Stimulated activated CD4-positive, alpha-beta T cell treated with anti-CD3 and anti-CD28 coated beads, TNF-alpha, amount 100 ng/mL, for 24 hours (primary cell): Measurements from ENCODE around the gene CCNY.
"Not testable (repeated sequence)": the region's sequence is repeated elsewhere in the genome, so short reads cannot be mapped to it uniquely, and the experiment has no call there.

Source experiments
- DNase-seq, 3 experiments: peaks; one replicate each; pipeline ENCODE4 v3.0.0-alpha.2; 2020; ENCODE audit warnings: low read depth in 3 of 3

Gene CCNY

DNA sequence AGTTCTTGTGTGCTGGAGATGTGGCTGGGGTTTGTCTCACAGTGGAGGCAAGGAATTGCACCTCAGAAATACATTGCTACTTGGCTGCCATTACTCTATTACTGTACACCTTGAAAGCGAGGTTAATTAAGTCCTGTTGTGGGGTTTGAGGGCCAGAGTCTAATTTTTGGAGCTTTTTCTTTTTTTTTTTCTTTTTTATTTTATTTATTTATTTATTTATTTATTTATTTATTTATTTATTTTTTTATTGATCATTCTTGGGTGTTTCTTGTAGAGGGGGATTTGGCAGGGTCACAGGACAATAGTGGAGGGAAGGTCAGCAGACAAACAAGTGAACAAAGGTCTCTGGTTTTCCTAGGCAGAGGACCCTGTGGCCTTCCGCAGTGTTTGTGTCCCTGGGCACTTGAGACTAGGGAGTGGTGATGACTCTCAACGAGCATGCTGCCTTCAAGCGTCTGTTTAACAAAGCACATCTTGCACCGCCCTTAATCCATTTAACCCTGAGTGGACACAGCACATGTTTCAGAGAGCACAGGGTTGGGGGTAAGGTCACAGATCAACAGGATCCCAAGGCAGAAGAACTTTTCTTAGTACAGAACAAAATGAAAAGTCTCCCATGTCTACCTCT is 69.8 kb downstream of the CCNY start:
- not testable (repeated sequence) for DNase-seq

DNA sequence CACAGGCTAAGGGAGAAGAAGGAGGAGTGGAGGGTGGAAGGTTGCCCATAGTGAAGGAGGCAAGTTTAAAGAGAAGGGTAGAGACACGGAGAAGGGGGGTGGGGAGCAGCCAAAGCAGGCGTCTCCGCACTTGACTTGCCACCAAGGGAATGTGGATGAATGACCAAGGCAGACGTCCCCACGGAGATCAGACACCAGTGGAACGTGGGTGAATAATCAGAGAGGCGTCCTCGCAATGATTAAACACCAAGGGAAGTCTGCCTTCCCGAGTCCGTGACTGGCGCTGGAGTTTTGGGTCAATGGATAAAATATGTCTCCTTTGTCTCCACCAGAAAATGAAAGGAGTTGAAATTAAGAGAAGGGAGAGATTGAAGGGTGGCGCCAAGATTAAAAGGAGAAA is 71.4 kb downstream of the CCNY start:
- not testable (repeated sequence) for DNase-seq

DNA sequence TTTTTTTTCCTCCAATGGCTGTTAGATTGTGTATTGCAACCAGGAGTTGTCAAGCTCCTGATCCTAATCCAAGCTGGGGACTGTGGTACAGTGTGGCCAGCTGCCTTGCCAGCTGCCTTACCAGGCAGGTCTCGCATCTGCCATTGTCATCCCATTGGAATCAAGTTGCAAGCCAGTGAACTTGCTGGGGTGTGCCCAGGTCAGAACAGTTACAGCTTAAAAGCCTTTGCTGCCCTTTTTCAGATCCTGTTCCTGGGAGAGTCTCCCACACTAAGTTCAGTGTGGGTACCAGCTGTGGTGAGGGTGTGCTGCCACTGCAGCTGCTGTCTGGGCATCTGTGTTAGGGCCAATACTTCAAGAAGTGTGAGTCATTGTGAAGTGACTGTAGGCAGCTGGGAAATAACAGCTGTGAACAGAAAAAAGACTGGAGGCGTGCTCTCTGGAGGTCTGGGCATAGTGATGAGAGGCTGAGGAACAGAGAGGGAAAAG is 72.8 kb downstream of the CCNY start:
- DNase-seq = no peak

DNA sequence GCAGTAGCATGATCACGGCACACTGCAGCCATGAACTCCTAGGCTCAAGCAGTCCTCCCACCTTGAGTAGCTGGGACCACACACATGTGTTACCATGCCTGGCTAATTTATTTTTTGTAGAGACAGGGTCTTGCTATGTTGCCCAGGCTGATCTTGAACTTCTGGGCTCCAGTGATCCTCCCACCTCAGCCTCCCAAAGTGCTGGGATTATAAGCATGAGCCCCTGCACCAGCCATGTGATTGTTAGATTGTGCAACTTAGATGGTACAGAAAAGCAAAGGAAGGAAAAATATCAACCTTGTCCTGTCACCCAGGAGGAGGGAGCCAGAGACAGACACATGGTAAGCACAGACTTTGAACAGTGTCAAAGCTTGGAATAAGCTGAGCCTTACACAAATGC is 73.5 kb downstream of the CCNY start:
- DNase-seq = no peak

DNA sequence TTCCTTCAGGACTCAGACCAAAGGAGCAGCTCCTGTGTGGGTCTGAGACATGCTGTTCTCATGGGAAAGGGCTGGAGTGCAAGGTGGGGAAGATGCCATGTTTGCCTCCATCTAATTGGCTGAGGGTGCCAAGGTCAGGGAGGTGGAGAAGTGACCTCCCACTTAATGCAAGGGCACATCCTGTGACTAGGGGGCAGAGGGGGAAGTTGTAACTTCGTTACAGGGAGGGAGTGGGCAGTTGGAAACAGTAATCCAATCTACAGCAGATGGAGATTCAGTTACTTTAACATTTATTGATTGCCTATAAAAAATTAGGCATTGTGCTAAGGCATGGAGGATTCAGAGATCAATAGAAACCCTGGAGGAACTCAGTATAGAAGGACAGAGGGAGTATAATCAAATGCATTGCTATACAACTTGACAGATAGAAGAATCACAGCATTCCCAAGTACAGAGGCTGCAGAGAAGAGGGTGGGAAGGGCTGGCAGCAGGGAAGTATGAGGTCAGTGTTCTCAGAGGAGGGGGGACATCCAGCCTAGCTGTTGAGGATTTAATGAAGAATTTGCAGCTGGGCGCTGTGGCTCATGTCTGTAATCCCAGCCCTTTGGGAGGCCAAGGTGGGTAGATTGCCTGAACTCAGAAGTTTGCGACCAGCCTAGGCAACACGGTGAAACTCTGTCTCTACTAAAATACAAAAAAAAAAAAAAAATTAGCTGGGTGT is 75.9 kb downstream of the CCNY start:
- DNase-seq = no peak

DNA sequence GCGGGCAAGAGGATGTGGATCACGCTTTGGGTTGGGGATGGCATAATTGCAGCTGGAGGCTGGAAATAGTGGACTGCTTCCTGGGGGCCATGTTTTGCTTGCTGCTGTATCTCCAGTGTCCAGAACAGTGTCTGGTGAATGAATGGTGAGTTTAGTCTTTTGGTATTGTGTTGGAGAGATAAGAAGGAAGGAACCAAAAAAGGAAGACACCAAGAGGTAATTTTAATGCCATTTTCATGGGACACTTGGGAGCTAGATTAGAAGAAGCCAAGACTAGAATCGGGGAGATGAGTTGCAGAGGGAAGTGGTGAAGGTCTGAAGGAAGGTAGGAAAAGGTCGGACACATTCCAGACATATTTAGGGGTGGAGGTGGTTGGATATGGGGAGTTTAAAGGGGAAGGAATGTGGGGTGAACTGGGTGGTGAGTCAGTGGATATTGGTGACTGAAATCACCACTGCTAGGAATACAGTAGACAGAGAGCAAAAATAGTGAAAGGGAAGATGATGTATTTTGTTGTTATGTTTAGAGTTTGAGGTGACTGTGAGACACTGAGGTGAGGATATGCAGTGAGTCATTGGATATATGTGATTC is 76.7 kb downstream of the CCNY start:
- no peak for DNase-seq

DNA sequence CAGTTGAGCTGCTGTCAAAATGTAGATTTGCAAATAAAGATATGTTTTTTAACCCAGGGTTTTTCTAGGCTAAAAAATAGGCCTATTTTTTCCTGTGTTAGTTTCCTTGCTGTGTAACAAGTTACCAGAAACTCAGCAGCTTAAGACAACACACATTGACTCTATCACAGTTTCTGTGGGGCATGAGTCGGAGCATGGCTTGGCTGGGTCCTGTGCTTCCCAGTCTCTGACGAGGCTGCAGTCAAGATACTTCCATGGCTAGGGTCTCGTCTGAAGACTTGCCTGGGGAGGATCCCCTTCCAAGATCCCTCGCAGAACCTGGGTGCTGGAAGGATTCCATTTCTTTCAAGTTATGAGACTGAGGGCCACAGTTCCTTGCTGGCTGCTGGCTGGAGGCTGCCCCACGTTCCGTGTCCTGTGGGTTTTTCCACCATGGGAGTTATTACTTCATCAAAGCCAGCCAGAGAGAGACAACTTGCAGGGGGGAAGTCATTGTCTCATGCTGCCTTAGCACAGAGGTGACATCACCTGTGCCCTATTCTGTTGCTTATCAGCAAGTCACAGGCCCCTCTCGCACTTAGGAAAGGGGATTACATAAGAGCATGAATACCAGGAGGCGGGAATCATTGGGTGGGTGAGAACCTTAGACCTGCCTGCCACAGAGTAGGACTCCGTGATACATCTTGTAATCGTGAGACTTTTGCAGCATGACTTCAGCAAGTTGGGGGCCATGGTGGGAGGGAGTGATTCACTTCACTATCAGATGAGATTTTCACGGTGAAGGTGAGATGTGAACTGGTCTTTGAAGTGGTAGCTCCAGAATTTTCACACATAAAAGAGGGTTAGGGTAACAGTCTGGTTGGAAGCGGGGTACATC is 77.9 kb downstream of the CCNY start:
- peak in 1 of 3 experiments; percentile 20 for DNase-seq

DNA sequence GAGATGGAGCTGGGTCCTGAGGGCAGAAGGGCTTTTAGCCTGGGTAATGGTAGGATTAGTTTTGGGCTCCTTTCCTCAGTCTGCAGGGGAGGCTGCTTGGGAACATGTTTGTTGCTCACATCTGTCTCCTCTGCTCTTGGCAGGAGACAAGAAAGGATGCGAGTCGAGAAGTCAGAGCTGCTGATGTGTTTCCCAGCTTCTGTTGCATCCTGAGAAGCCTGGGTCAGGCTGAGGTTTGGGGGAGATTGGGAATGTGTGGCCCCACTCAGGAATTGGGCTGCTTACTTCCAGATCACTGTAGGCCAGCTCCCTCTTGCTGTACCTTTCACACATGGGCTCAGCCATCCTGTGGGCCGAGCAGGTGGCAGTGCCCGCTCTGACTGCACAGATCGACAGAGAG is 79.2 kb downstream of the CCNY start:
- no peak for DNase-seq

DNA sequence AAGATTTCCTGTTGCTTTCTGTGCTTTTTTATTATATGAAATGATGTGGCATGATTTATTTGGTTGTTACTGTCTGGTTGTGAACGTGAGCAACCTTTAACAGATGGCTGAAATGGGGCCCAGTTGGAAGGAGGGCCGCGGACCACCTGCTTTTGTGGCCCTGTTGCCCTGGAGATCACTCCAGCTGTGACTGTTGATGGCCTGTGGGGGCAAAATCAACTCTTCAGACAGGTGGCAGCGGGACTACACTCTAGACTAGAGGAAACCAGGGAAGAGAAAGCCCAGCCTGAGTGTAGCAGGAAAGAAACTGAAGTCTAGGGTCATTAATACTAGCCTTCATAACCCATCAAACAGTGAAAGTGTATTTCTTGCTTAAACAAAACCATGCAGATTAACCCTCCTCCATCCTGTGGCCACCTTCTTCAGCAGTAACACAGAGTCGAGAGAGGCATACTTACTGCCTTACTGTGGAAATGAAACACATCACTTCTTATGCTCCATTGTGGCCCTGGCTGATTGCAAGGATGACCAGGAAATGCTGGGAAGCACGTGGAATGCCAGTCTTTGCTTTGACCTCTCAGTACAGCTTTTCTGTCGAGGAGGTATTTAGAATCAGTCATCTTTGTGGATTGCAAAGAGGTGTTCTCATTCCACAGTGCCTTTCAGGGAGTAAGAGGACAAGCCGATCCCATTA is 80.5 kb downstream of the CCNY start:
- DNase-seq = no peak

DNA sequence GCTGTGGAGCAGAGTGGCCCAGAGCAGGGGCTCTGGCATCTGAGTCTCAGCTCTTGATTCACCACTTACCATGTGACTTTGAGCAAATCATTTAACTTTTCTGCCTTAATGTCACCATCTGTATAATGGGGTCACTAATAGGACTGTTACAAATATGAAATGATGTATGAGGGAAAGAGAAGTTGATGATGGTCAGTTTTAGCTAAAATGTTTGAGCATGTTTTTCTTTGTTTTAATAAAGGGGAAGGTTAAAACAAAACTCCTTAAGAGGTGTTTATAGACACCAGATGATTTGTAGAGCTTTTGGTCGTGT is 81.0 kb downstream of the CCNY start:
- DNase-seq = no peak

DNA sequence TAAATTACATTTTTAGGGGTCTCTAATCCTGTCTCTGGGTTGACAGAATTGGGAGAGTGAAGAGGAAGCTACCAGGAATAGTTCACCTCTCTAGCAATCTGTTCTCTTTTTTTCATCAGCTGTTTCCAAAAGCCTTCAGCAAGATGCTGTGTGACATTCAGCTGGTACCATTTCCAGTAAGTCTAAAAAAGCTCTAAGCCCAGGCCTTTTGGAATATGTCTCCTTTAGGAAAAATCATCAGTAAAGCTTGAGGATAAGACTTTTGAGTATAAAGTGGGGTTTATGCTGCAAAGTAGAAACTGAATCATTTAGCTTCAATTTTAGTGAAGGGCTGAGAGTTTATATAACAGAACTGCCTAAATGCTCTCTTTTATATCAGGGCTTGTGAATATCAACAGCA is 81.5 kb downstream of the CCNY start:
- DNase-seq = no peak

DNA sequence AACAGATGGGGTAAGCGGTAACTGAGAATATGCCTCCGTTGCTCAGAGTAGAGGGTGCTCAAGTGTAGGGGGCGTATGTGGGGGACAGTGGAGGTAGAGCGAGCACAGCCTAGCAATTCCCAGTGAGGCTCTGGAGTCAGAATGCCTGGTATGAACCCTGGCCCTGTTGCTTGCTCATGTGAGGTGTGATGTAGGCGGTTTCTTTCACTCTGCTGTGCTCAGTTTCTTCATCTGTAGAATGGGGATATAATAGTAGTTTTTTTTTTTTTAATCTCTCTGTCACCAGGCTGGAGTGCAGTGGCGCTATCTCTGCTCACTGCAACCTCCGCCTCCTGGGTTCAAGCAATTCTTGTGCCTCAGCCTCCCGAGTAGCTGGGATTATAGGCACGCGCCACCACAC is 82.3 kb downstream of the CCNY start:
- not testable (repeated sequence) for DNase-seq

DNA sequence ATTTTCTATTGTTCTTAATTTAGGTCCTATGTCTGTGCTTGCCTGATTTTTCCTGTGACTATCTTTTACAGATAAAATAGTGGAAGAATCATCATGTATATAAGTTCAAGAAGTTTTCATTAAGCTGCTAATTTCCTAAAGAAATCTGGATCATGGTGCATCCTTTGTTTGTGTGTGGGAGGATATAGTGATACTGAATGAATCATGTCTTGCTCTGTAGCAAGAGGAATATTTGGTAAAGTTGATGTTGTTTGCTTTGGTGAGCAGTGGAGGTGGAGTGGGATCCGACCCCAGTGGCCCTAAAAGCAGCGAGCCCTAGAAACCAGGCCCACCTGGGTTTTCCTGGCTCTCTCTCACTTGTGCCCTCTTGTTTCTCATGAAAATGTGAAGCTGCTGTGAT is 83.7 kb downstream of the CCNY start:
- DNase-seq = no peak

DNA sequence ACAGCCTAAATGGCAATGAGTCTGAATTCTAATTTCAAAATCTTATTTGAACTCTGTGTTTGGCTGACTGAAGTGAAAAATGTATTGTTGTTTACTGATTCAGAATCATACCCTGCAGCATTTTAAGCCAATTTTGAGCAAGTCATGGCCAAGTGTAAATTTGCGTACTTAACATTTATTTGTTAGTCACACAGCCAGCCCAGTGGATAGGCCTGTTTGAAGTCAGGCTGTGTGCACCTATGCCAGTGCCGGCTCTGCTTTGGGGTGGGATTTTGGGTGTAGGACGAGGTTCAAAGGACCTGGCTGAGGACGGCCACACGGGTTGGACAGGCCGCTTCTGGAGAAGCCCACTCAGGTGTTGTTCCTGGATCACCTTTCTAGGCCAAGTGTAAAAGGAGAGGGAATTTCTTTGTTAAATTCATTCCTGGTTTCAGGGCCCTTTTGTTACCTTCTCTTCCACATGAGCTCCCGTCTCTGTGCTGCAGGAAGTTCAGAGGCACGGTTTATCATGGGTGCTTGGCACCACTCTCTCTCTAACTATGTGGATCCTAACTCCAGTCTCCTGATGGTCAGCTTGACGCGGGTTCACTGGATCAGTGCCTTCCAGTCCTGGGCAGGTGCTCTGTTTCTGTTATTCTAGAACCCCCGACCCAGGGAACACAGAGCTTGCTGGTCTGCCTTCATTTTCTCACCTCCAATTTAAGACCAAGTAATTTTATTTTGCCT is 84.7 kb downstream of the CCNY start:
- no peak for DNase-seq

DNA sequence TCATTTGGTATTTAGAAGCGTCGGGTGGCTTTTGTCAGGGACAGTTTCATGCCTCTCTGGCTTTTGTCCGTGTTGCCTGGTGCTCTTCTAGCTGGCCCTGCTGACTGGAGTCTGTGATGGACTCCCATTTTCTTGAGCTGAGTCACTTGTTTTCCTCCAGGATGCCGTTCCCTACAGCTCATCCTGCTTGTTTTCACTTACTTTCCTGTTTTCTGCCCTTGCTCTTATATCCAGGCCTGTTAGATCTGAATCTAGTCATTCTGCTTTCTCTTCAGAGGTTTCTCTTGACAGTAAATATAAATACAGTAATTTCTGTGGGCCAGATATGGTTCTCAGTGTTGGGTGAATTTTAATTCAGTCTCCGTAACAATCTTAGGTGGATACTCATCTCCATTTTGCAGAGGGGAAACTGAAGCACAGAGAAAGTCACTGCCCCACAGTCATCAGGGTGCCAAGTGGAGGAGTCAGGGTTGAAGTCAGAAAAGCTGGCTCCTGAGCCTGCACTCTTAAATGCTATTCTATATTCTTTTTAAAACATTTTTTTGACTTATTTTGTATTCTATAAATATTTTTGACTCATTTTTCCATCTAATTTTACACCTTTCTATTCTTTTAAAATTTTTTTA is 85.4 kb downstream of the CCNY start:
- no peak for DNase-seq

DNA sequence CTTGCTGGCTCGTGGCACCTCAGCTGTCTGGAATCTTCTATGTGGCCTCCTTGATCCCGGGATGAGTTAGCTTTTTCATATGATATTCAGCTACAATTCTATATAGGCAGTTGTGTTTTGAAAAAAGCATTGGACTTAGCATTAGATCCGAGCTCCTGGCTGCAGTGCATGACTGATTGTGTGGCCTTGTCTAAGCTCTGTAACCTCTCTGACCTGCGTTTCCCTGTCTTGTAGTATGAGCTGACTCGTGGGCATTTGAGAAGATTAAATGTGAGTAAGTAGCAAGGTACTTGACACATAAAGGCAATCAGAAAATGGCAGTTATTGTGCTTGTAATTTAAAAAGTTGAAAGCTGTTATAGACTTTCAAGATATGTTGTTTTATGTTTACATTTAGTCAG is 85.9 kb downstream of the CCNY start:
- DNase-seq = no peak

DNA sequence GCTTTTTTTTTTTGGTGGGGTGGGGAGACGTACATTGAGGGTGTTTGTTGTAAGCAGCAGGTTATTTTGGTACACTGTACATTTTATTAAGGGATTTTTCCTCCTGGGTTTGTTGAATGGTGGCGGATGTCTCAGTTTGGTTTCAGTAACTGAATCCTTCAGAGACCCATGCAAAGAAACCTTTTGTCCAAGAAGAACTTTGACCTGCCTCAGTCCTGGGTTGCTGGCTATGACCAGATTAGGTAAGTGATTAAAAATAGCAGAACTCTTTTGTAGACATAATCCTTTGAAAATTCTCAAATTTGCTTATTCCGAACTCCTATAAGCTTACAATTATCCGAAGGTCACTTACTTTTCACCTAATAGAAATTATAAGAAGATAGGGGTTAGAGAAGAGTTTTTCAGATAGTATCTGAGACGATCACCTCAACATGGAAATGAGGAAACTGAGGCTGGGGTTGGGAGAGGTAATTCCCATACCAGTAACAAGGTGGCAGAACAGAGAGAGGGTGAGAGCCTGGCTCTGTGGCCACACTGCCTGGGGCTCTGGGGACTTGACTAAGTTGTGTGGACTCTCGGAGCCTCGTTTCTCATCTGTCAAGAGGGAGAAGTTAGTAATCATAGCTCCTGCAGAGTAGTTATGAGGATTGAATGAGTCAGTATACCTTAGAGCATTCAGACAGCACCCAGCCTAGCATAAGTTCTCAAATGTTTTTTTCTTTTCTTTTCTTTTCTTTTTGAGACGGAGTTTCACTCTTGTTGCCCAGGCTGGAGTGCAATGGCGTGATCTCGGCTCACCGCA is 87.4 kb downstream of the CCNY start:
- no peak for DNase-seq

DNA sequence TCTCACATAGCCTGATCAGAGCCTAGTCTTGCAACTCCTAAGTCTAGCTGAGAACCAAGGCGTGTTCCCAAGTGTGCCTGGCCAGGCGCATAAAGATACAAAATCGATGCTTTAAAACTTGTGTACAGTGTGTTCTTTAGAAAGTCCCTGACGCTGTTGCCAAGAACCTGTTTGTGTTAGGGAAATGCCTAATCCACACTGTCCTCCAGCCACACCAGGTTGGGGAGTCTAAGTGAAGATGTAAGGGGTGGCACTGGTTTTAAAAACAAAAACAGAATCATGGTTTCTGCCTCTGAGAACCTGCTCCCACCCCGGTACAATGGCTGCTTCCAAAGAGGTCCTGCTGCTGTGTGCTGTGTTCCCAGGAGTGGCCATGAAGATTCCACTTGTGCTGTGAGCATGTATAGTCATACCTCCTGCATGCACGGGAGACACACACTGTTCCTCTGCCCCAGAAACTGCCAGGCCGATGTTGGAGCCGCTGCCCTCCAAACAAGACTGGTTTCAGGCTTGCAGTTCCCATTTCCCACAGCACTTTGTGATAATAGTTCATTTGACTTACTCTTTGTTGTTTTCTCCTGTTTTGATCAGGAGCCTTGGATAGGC is 88.5 kb downstream of the CCNY start:
- DNase-seq = no peak

DNA sequence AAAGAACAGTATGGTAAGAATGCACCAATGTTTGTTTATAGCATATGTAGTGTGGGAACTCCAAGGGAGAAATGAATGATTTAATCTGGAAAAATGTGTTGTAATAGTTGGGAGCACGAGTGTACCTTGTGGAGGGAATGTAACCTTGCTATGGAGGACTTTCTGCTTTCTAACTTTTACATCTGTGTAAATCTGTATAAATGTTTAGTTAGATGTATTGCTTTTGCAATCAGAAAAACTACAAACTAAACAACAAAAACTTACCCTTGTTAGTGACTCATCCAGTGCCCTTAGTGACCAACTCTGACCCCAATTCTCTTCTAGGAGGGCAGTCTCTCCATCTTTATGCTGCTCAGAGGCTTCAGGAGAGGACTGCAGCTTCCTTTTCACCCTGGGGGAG is 89.3 kb downstream of the CCNY start:
- no peak for DNase-seq
